ENCODE results near the gene CPNE5.

DNA sequence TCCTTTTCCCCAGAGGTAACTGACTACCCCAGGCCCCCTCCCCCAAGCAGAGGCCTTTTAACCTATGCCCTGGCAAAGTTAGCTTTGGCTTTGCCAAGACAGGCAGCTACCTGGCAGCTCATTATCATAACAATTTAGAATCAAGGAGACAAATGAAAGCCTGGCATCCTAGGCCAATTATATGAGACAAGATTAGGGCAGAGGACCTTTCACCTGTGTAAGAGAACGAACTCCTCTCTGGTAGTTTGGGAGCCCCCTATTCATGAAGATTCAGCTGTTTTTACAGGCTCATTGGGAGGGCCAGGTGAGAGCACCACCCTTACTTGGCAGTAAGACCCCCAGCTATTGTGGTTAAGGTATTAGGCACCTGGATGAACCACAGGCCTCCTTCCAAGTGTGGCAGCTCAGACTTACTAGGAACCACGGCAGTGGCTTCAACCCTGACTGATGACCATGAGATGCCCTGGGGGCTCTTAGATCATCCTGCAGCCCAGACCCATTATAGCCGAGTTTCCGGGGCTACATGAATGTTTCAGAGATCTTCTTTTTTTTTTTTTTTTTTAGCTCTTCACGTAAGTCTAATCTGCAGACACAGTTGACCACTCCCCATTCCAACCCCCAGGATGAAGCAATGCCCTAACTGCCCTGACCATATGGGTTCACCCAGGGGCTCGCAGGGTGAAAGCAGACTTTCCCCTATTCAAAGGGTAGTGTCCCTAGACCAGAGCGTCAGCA, 85.4 kb downstream of the CPNE5 start:
- TF ChIP-seq CTCF (conservative IDR thresholded peaks at IDR 0.05; ENCODE audit: low read length) (no peak), EZH2phosphoT487 (IDR thresholded peaks at IDR 0.05; ENCODE audit: borderline replicate concordance) (no peak)

All from Loucy (cell line).